ENCODE data around the gene ZBTB7A. TPM values are rescaled to one million over a fixed set of nuclear protein-coding genes. Genes with fewer than 3 reads are reported as not detected.

The ZBTB7A gene
- total and polyA plus RNA-seq, 10 of the 15 experiments (the other 5 are each of a cell fraction or from before 2014, with no cell fraction given) = 0.26 to 42.4 (median 4.5) TPM

DNA sequence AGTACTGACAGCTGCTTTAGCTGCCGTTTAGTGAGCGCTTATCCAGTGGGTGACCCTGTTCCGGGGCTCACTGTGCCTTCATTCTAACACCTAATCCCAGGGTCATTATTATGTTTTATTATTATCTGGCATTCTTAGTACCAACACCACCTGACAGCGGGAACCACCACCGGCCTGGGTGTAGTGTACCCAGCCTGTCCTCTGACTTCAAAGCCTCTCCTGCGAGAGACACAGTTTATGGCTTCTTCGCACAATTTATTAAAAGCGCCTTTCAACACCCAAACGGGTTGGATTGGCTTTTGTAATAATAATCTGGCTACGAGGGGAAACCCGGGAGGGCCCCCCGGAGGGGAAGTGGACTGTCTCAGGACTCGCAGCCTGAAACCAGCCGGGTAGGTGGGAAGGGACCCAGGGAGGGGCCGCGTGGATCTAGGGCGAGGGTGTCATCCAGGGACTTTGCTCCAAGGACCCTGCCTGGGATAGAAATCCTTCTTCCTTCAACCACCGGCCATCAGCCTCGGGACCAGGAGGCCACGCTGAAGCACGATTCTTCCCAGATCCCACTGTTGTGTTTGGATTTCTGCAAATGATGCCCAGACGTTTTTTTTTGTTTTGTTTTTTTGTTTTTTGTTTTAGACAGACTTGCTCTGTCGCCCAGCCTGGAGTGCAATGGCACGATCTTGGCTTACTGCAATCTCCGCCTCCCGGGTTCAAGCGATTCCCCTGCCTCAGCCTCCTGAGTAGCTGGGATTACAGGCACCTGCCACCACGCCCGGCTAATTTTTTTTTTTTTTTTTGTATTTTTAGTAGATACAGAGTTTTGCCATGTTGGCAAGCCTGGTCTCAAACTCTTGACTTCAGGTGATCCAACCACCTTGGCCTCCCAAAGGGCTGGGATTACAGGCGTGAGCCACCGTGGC is 1.6 kb upstream of the ZBTB7A start:
- ChIA-PET POLR2A (interaction anchor here (0.6 to 2.8 kb wide), 2 partner anchors 41 to 473 kb away, joined by 3 to 8 read pairs; no protein-coding TSS in a partner anchor), CTCF (interaction anchor here (0.6 kb wide), 1 partner anchor 27 kb away, joined by 3 read pairs; no protein-coding TSS in a partner anchor), SMC1A (ENCODE audit: uncharacterized antibody, unreplicated experiment) (interaction anchor here (0.7 kb wide), 1 partner anchor 10 kb away, joined by 3 read pairs; no protein-coding TSS in a partner anchor), RAD21 (ENCODE audit: unreplicated experiment) (no interaction called here)
- intact Hi-C loops (cut with micrococcal nuclease; ENCODE audit: unreplicated experiment) = loop anchor here (2.0 to 10.0 kb wide), 3 partner anchors 46 to 116 kb away; partner anchors contain the start of genes ANKRD24, EEF2 and SIRT6
- Histone ChIP-seq H3K27me3 (replicated peaks in 1 of 2; ENCODE audit: control insufficient read depth in 2 of 2, insufficient read depth in 2 of 2, low read length in 1 of 2) (no peaks in the 10 kb centered on the region; a peak in 1 of 4 replicates), H3K4me2 (ENCODE audit: control insufficient read depth, insufficient read depth) (peak overlapping the region; percentile 79), H3K36me3 (ENCODE audit: control insufficient read depth in 2 of 2, insufficient read depth in 2 of 2, low read length in 1 of 2) (0 out of 4 replicates have a peak, but pooled peaks cover 0 to 4% of the 10 kb centered on the region in 2 experiments), H3K9me3 (replicated peaks; ENCODE audit: control insufficient read depth, insufficient read depth, low read length) (no peaks in the 10 kb centered on the region), H4K20me1 (ENCODE audit: control insufficient read depth, insufficient read depth) (peaks cover 5% of the 10 kb centered on the region; the same call in 1 of the 2 replicates), H3K79me2 (ENCODE audit: control insufficient read depth, insufficient read depth, low read length) (peaks cover 19% of the 10 kb centered on the region), H3K9ac (ENCODE audit: control insufficient read depth, insufficient read depth, low read length) (no peak overlapping the region), H3K27ac (ENCODE audit: control insufficient read depth, insufficient read depth) (no peak overlapping the region), H2AFZ (ENCODE audit: control insufficient read depth, low read depth, low read length) (no peak overlapping the region), H3K4me3 (peak overlapping the region; percentile 88), H3K4me1 (ENCODE audit: control insufficient read depth, insufficient read depth, low read length) (peaks cover 10% of the 10 kb centered on the region)
- TF ChIP-seq SPI1 (IDR thresholded peaks at IDR 0.05; ENCODE audit: borderline replicate concordance, insufficient read depth, low read depth, low read length) = peak; percentile 37; the same call in 1 of the 2 replicates
- TF ChIP-seq SREBF1 (IDR thresholded peaks at IDR 0.05; ENCODE audit: low read length) = no peak
- TF ChIP-seq, protein P1, sequence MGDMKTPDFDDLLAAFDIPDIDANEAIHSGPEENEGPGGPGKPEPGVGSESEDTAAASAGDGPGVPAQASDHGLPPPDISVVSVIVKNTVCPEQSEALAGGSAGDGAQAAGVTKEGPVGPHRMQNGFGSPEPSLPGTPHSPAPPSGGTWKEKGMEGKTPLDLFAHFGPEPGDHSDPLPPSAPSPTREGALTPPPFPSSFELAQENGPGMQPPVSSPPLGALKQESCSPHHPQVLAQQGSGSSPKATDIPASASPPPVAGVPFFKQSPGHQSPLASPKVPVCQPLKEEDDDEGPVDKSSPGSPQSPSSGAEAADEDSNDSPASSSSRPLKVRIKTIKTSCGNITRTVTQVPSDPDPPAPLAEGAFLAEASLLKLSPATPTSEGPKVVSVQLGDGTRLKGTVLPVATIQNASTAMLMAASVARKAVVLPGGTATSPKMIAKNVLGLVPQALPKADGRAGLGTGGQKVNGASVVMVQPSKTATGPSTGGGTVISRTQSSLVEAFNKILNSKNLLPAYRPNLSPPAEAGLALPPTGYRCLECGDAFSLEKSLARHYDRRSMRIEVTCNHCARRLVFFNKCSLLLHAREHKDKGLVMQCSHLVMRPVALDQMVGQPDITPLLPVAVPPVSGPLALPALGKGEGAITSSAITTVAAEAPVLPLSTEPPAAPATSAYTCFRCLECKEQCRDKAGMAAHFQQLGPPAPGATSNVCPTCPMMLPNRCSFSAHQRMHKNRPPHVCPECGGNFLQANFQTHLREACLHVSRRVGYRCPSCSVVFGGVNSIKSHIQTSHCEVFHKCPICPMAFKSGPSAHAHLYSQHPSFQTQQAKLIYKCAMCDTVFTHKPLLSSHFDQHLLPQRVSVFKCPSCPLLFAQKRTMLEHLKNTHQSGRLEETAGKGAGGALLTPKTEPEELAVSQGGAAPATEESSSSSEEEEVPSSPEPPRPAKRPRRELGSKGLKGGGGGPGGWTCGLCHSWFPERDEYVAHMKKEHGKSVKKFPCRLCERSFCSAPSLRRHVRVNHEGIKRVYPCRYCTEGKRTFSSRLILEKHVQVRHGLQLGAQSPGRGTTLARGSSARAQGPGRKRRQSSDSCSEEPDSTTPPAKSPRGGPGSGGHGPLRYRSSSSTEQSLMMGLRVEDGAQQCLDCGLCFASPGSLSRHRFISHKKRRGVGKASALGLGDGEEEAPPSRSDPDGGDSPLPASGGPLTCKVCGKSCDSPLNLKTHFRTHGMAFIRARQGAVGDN (IDR thresholded peaks at IDR 0.05) = no peak
- TF ChIP-seq BMI1 (IDR thresholded peaks at IDR 0.05; ENCODE audit: borderline replicate concordance) = no peak
- peak; percentile 45; the same call in 1 of the 2 replicates for TF ChIP-seq IKZF1 (conservative IDR thresholded peaks at IDR 0.05)
- TF ChIP-seq MYC (IDR thresholded peaks at IDR 0.05; ENCODE audit: insufficient read depth, insufficient read length, insufficient replicate concordance, low read length, severe bottlenecking) = no peak
- peak in 1 of 2 experiments; percentile 31; a peak in 1 of 4 replicates for TF ChIP-seq IKZF2 (IDR thresholded peaks at IDR 0.05)
- TF ChIP-seq, protein P2, sequence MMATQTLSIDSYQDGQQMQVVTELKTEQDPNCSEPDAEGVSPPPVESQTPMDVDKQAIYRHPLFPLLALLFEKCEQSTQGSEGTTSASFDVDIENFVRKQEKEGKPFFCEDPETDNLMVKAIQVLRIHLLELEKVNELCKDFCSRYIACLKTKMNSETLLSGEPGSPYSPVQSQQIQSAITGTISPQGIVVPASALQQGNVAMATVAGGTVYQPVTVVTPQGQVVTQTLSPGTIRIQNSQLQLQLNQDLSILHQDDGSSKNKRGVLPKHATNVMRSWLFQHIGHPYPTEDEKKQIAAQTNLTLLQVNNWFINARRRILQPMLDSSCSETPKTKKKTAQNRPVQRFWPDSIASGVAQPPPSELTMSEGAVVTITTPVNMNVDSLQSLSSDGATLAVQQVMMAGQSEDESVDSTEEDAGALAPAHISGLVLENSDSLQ (IDR thresholded peaks at IDR 0.05) = no peak
- no peak for ATAC-seq
- 12% methylated on average over 31 of the region's 31 CpGs for WGBS (ENCODE audit: insufficient coverage, insufficient replicate concordance, low lambda C conversion rate, missing lambda C conversion rate)
- no peak for DNase-seq (ENCODE audit: low read depth, low spot score)
- FAIRE-seq = no peak
- BruUV-seq (replicated peaks) = no TSS peak
- in situ Hi-C loops (cut with MboI) = no loop called here

Data from GM12878 (cell line).